GM12878 (cell line): ENCODE measurements around the gene ANO10. TPM values are rescaled to one million over a fixed set of nuclear protein-coding genes. Genes with fewer than 3 reads are reported as not detected.

Experiments used
- ATAC-seq: fragments of 200-7000 bp; cut with Tn5 transposase; 3 replicates; pipeline ENCODE4 v1.9.1; 2020; ENCODE audit warnings: mild to moderate bottlenecking, moderate library complexity
- BruUV-seq: library from RNA; stranded (reverse); fragments of 400-500 nt; replicated peaks from 2 replicates; lab custom pipeline; 2021; lab: Mats Ljungman, UMichigan
- CTCF ChIA-PET: fragments of 300-600 bp; sonication (Branson Sonifier 250); formaldehyde crosslinking; extraction: SDS; loops from one replicate; lab custom pipeline; 2021; ENCODE audit warnings: inconsistent platforms; lab: Yijun Ruan, JAX
- POLR2A ChIA-PET: fragments of 350-600 bp; formaldehyde crosslinking; extraction: SDS; loops from one replicate; lab custom pipeline; 2021; ENCODE audit warnings: inconsistent platforms; lab: Charles Lee
- RAD21 ChIA-PET: fragments of 300-600 bp; sonication (Branson Sonifier 250); formaldehyde crosslinking; loops from one replicate; lab custom pipeline; 2023; ENCODE audit warnings: antibody characterized with exemption; ENCODE audit not compliant: unreplicated experiment; lab: Charles Lee
- SMC1A ChIA-PET: fragments of 300-600 bp; sonication (Branson Sonifier 250); formaldehyde crosslinking; loops from one replicate; lab custom pipeline; 2023; ENCODE audit not compliant: unreplicated experiment, uncharacterized antibody; lab: Charles Lee
- DNase-seq: peaks from one replicate; pipeline ENCODE4 v3.0.0-alpha.2; 2011; ENCODE audit warnings: low read depth, low spot score
- FAIRE-seq: peaks from 3 replicates; lab custom pipeline; 2011; peaks lifted over from hg19 to GRCh38; lab: Jason Lieb, UNC
- H2AFZ ChIP-seq: 2 replicates; pipeline ENCODE4 v1.6.0; 2011; ENCODE audit warnings: low read depth, low read length, control low read depth; ENCODE audit not compliant: control insufficient read depth
- H3K27ac ChIP-seq: 2 replicates; pipeline ENCODE4 v1.5.1; 2011; ENCODE audit warnings: control low read depth; ENCODE audit not compliant: control insufficient read depth, insufficient read depth
- H3K27me3 ChIP-seq, 2 experiments: replicated peaks in 1 of 2; 2 replicates each; pipeline versions ENCODE4 v1.6.0 to v1.6.1; 2011; ENCODE audit warnings: low read length in 1 of 2; ENCODE audit not compliant: control insufficient read depth in 2 of 2, insufficient read depth in 2 of 2
- H3K36me3 ChIP-seq, 2 experiments: 2 replicates each; pipeline ENCODE4 v1.5.1; 2011; ENCODE audit warnings: low read length in 1 of 2; ENCODE audit not compliant: control insufficient read depth in 2 of 2, insufficient read depth in 2 of 2
- H3K4me1 ChIP-seq: 2 replicates; pipeline ENCODE4 v1.6.1; 2011; ENCODE audit warnings: mild to moderate bottlenecking, low read length, moderate library complexity, mixed read lengths; ENCODE audit not compliant: control insufficient read depth, insufficient read depth
- H3K4me2 ChIP-seq: 2 replicates; pipeline ENCODE4 v1.6.0; 2011; ENCODE audit warnings: control low read depth; ENCODE audit not compliant: control insufficient read depth, insufficient read depth
- H3K4me3 ChIP-seq: fragments of 200-600 bp; sonication (generic); 2 replicates; pipeline ENCODE4 v1.5.1; 2016
- H3K79me2 ChIP-seq: 2 replicates; pipeline ENCODE4 v1.6.0; 2011; ENCODE audit warnings: low read length; ENCODE audit not compliant: control insufficient read depth, insufficient read depth
- H3K9ac ChIP-seq: 2 replicates; pipeline ENCODE4 v1.8.0; 2011; ENCODE audit warnings: low read length, control low read depth, mixed read lengths; ENCODE audit not compliant: control insufficient read depth, insufficient read depth
- H3K9me3 ChIP-seq: replicated peaks from 3 replicates; pipeline ENCODE4 v1.5.1; 2011; ENCODE audit warnings: mild to moderate bottlenecking, low read length; ENCODE audit not compliant: control insufficient read depth, insufficient read depth
- H4K20me1 ChIP-seq: 2 replicates; pipeline ENCODE4 v1.6.0; 2011; ENCODE audit not compliant: control insufficient read depth, insufficient read depth
- ATF7 ChIP-seq: fragments of 450-650 bp; IDR thresholded peaks from 2 replicates; pipeline ENCODE4 v1.6.1; 2016; ENCODE audit warnings: low read depth, mild to moderate bottlenecking
- BACH1 ChIP-seq: fragments of 450-650 bp; IDR thresholded peaks from 2 replicates; pipeline ENCODE4 v1.6.1; 2017; ENCODE audit warnings: mild to moderate bottlenecking, borderline replicate concordance
- CHD1 ChIP-seq: IDR thresholded peaks from 2 replicates; pipeline ENCODE4 v1.6.1; 2012; ENCODE audit warnings: low read depth, low read length, improper control_type of control experiment
- ETV6 ChIP-seq, 2 experiments: fragments of 450-650 bp in 1 of 2; IDR thresholded peaks in 1 of 2; conservative IDR thresholded peaks in 1 of 2; 2 replicates each; pipeline ENCODE4 v1.6.1; 2014; ENCODE audit warnings: antibody characterized with exemption in 1 of 2, borderline replicate concordance in 1 of 2, low read depth in 1 of 2, mild to moderate bottlenecking in 1 of 2, moderate library complexity in 1 of 2
- GATAD2B ChIP-seq: fragments of 450-650 bp; conservative IDR thresholded peaks from 2 replicates; pipeline ENCODE4 v1.6.1; 2017; ENCODE audit warnings: low read depth, mild to moderate bottlenecking, moderate library complexity
- MEF2B ChIP-seq: fragments of 450-650 bp; IDR thresholded peaks from 2 replicates; pipeline ENCODE4 v1.6.1; 2018; ENCODE audit warnings: mild to moderate bottlenecking, moderate library complexity; ENCODE audit not compliant: partially characterized antibody, poor library complexity, severe bottlenecking
- POLR2AphosphoS2 ChIP-seq: IDR thresholded peaks from 2 replicates; pipeline ENCODE4 v1.6.1; 2011; ENCODE audit warnings: low read depth, mild to moderate bottlenecking, low read length, improper control_type of control experiment, moderate library complexity
- SMARCA5 ChIP-seq: fragments of 450-650 bp; IDR thresholded peaks from 2 replicates; pipeline ENCODE4 v1.6.1; 2017; ENCODE audit warnings: mild to moderate bottlenecking
- SRF ChIP-seq, 2 experiments: IDR thresholded peaks; 2 replicates each; pipeline ENCODE4 v1.6.1; 2011; ENCODE audit warnings: low read depth in 2 of 2, low read length in 2 of 2, mild to moderate bottlenecking in 1 of 2, moderate library complexity in 1 of 2
- TCF7 ChIP-seq: IDR thresholded peaks from 2 replicates; pipeline ENCODE4 v1.6.1; 2014; ENCODE audit warnings: antibody characterized with exemption, borderline replicate concordance
- ZZZ3 ChIP-seq: IDR thresholded peaks from 2 replicates; pipeline ENCODE4 v1.6.1; 2011; ENCODE audit warnings: low read depth; ENCODE audit not compliant: control insufficient read depth, insufficient read length
- WGBS: methylation state at CpG from one replicate; pipeline ENCODE4 v1.1.6; 2016; ENCODE audit warnings: low lambda C conversion rate; ENCODE audit not compliant: insufficient replicate concordance, insufficient coverage; ENCODE audit errors: missing lambda C conversion rate; 5-methylcytosine and 5-hydroxymethylcytosine counted together
- in situ Hi-C: fragments of 300-500 bp; cut with MboI; formaldehyde crosslinking; loops from 9 replicates; pipeline ENCODE4 v1.14.3; 2018; ENCODE audit warnings: mixed read lengths
- intact Hi-C: fragments of 100-400 bp; cut with micrococcal nuclease; formaldehyde crosslinking; loops from one replicate; pipeline ENCODE4 v1.14.2; 2022; ENCODE audit not compliant: unreplicated experiment
- polyA plus RNA-seq, 11 experiments: library from polyadenylated mRNA; depleted of rRNA in 4 of 11; unstranded in 6 of 11; stranded (reverse) in 5 of 11; fragments of >200 nt; fragmentation: Nextera tagmentation in 4 of 11; fragmentation: Illumina TruSeq in 1 of 11; extraction: Ambion mirVana in 4 of 11; extraction: Trizol in 1 of 11; gene quantifications; 1 replicate in 1 of 11; 2 replicates in 10 of 11; pipeline versions ENCODE4 v1.2.1 to v1.2.3, GENCODE V29; 2011 to 2016; ENCODE audit warnings: inconsistent platforms in 2 of 11, missing spikeins in 2 of 11, low read depth in 1 of 11
- total RNA-seq, 4 experiments: library from RNA; depleted of rRNA in 3 of 4; stranded (reverse); fragments of >200 nt in 3 of 4; fragmentation: Illumina TruSeq in 1 of 4; extraction: Trizol in 1 of 4; gene quantifications; 2 replicates each; pipeline versions ENCODE4 v1.2.1 to v1.2.3, GENCODE V29; 2013 to 2021
- TF ChIP-seq, protein P1 (sequence below): fragments of 450-650 bp; IDR thresholded peaks from 2 replicates; pipeline ENCODE4 v1.6.1; 2014; ENCODE audit warnings: mild to moderate bottlenecking
- TF ChIP-seq, protein P2 (sequence below): fragments of 450-650 bp; IDR thresholded peaks from 2 replicates; pipeline ENCODE4 v1.6.1; 2016; ENCODE audit warnings: mild to moderate bottlenecking, moderate library complexity, borderline replicate concordance
- TF ChIP-seq, protein P3 (sequence below): fragments of 450-650 bp; formaldehyde crosslinking; IDR thresholded peaks from 2 replicates; pipeline ENCODE4 v1.4.0; 2020; ENCODE audit warnings: mild to moderate bottlenecking, moderate library complexity

ANO10 gene
- total and polyA plus RNA-seq, 10 of the 15 experiments (the other 5 are each of a cell fraction or from before 2014, with no cell fraction given) = 0.29 to 21.9 (median 1.6) TPM

DNA sequence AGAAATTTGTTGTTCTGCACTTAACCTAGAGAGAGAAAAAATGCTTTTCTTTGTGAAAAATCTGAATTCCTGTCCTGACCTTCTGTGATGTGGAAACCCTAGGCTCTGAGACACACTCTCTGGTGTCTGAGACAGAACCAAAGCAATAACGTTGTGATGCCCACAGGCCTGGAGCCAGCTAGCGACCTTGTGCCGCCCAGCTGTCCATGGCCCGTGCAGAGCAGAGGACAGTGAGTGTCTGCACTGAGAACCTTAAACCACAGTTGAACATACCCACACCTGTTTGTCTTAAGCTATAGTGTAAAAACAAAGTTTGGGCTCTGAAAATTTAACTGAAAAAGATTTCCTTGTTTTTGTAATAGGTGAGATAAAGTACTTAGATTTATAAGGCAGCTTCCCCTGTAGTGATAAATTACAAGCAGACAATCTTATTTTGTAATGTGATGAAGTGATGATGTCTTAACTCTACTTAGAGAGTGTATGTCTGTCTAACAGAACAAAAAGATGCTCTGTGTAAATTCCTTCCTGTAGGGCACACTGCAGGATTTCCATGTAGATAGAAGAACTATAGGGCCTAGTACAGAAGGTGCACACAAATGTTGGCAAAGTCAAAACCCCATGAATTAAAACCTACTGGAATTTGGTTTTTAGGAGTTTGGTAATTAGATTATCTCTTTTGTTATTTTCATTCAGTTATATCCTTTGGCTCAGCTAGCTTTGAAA is 272.8 kb downstream of the ANO10 start:
- Histone ChIP-seq H3K79me2 (no peaks in the 10 kb centered on the region), H3K36me3 (peaks cover 3 to 4% of the 10 kb centered on the region in 2 experiments; a peak in 3 of 4 replicates), H3K9ac (no peak overlapping the region), H3K9me3 (no peaks in the 10 kb centered on the region), H2AFZ (no peak overlapping the region), H3K4me1 (no peaks in the 10 kb centered on the region), H3K4me3 (no peak overlapping the region), H4K20me1 (no peaks in the 10 kb centered on the region), H3K4me2 (no peak overlapping the region), H3K27ac (no peak overlapping the region), H3K27me3 (no peaks in the 10 kb centered on the region)
- POLR2A ChIA-PET = no interaction called here
- no peak for FAIRE-seq
- intact Hi-C loops (no loop called here), in situ Hi-C loops (no loop called here)
- 98% methylated on average over 4 of the region's 4 CpGs for WGBS
- CTCF ChIA-PET = no interaction called here
- ATAC-seq = no peak
- no peak for DNase-seq
- RAD21 ChIA-PET = no interaction called here
- no TSS peak for BruUV-seq
- SMC1A ChIA-PET = no interaction called here
- TF ChIP-seq TCF7 = no peak
- TF ChIP-seq GATAD2B = no peak
- TF ChIP-seq, protein P1, sequence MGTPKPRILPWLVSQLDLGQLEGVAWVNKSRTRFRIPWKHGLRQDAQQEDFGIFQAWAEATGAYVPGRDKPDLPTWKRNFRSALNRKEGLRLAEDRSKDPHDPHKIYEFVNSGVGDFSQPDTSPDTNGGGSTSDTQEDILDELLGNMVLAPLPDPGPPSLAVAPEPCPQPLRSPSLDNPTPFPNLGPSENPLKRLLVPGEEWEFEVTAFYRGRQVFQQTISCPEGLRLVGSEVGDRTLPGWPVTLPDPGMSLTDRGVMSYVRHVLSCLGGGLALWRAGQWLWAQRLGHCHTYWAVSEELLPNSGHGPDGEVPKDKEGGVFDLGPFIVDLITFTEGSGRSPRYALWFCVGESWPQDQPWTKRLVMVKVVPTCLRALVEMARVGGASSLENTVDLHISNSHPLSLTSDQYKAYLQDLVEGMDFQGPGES = no peak
- TF ChIP-seq, protein P2, sequence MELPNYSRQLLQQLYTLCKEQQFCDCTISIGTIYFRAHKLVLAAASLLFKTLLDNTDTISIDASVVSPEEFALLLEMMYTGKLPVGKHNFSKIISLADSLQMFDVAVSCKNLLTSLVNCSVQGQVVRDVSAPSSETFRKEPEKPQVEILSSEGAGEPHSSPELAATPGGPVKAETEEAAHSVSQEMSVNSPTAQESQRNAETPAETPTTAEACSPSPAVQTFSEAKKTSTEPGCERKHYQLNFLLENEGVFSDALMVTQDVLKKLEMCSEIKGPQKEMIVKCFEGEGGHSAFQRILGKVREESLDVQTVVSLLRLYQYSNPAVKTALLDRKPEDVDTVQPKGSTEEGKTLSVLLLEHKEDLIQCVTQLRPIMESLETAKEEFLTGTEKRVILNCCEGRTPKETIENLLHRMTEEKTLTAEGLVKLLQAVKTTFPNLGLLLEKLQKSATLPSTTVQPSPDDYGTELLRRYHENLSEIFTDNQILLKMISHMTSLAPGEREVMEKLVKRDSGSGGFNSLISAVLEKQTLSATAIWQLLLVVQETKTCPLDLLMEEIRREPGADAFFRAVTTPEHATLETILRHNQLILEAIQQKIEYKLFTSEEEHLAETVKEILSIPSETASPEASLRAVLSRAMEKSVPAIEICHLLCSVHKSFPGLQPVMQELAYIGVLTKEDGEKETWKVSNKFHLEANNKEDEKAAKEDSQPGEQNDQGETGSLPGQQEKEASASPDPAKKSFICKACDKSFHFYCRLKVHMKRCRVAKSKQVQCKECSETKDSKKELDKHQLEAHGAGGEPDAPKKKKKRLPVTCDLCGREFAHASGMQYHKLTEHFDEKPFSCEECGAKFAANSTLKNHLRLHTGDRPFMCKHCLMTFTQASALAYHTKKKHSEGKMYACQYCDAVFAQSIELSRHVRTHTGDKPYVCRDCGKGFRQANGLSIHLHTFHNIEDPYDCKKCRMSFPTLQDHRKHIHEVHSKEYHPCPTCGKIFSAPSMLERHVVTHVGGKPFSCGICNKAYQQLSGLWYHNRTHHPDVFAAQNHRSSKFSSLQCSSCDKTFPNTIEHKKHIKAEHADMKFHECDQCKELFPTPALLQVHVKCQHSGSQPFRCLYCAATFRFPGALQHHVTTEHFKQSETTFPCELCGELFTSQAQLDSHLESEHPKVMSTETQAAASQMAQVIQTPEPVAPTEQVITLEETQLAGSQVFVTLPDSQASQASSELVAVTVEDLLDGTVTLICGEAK = no peak
- no peak for TF ChIP-seq BACH1
- TF ChIP-seq ATF7 = no peak
- no peak for TF ChIP-seq ZZZ3
- TF ChIP-seq ETV6 (conservative IDR thresholded peaks at IDR 0.05 in 1 of 2, IDR thresholded peaks at IDR 0.05 in 1 of 2; ENCODE audit: borderline replicate concordance in 1 of 2, low read depth in 1 of 2) = no peak
- TF ChIP-seq, protein P3, sequence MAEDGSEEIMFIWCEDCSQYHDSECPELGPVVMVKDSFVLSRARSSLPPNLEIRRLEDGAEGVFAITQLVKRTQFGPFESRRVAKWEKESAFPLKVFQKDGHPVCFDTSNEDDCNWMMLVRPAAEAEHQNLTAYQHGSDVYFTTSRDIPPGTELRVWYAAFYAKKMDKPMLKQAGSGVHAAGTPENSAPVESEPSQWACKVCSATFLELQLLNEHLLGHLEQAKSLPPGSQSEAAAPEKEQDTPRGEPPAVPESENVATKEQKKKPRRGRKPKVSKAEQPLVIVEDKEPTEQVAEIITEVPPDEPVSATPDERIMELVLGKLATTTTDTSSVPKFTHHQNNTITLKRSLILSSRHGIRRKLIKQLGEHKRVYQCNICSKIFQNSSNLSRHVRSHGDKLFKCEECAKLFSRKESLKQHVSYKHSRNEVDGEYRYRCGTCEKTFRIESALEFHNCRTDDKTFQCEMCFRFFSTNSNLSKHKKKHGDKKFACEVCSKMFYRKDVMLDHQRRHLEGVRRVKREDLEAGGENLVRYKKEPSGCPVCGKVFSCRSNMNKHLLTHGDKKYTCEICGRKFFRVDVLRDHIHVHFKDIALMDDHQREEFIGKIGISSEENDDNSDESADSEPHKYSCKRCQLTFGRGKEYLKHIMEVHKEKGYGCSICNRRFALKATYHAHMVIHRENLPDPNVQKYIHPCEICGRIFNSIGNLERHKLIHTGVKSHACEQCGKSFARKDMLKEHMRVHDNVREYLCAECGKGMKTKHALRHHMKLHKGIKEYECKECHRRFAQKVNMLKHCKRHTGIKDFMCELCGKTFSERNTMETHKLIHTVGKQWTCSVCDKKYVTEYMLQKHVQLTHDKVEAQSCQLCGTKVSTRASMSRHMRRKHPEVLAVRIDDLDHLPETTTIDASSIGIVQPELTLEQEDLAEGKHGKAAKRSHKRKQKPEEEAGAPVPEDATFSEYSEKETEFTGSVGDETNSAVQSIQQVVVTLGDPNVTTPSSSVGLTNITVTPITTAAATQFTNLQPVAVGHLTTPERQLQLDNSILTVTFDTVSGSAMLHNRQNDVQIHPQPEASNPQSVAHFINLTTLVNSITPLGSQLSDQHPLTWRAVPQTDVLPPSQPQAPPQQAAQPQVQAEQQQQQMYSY = no peak
- TF ChIP-seq SRF (IDR thresholded peaks at IDR 0.05; ENCODE audit: low read depth in 2 of 2, low read length in 2 of 2) = no peak
- no peak for TF ChIP-seq SMARCA5
- TF ChIP-seq CHD1 = no peak
- no peak for TF ChIP-seq POLR2AphosphoS2
- TF ChIP-seq MEF2B = no peak
